Tibial artery (tissue), 4 donors: ENCODE measurements around the gene ANGPTL2.

ENCODE experiments used
- DNase-seq, 2 donors: peaks; one replicate each; pipeline ENCODE4 v3.0.0-alpha.2; 2019
- H3K27ac ChIP-seq, 2 donors: fragments of 200-600 bp; sonication (generic) in 1 of 2; 1 replicate in 1 of 2; 2 replicates in 1 of 2; pipeline ENCODE4 v1.5.1; 2018 to 2019; ENCODE audit warnings: mild to moderate bottlenecking in 1 of 2
- H3K27me3 ChIP-seq, 2 donors: fragments of 200-600 bp; sonication (generic) in 1 of 2; one replicate each; pipeline versions ENCODE4 v1.5.1 to v1.6.0; 2016 to 2019
- H3K36me3 ChIP-seq, 3 donors: fragments of 200-600 bp; sonication (generic) in 2 of 3; one replicate each; pipeline ENCODE4 v1.5.1; 2016 to 2019; ENCODE audit warnings: mild to moderate bottlenecking in 2 of 3
- H3K4me1 ChIP-seq, 4 donors: fragments of 200-600 bp; sonication (generic) in 2 of 4; 1 replicate in 3 of 4; 2 replicates in 1 of 4; pipeline ENCODE4 v1.5.1; 2016 to 2019
- H3K4me3 ChIP-seq, 2 donors: fragments of 200-600 bp; sonication (generic) in 1 of 2; 1 replicate in 1 of 2; 2 replicates in 1 of 2; pipeline ENCODE4 v1.5.1; 2018 to 2019; ENCODE audit warnings: mild to moderate bottlenecking in 2 of 2
- H3K9me3 ChIP-seq, 3 donors: fragments of 200-600 bp; sonication (generic) in 1 of 3; one replicate each; pipeline ENCODE4 v1.5.1; 2016 to 2019
- CTCF ChIP-seq, 2 experiments: fragments of 200-600 bp in 1 of 2; fragments of 450-650 bp in 1 of 2; IDR thresholded peaks; one replicate each; pipeline ENCODE4 v1.5.1; 2017 to 2019; ENCODE audit warnings: antibody characterized with exemption in 2 of 2, mild to moderate bottlenecking in 1 of 2, moderate library complexity in 1 of 2
- intact Hi-C: fragments of 100-400 bp; cut with DNase I; formaldehyde crosslinking; loops from one replicate; pipeline ENCODE4 v1.15.0; 2023; ENCODE audit warnings: low total_unique reads

Gene ANGPTL2

GRCh38 chr9:127104581-127105311, 17.7 kb downstream of the ANGPTL2 start:
- Histone ChIP-seq H3K36me3 (peaks cover 0 to 27% (median 13%) of the 10 kb centered on the region in 3 donors), H3K27me3 (no peaks in the 10 kb centered on the region), H3K4me3 (no peak overlapping the region), H3K9me3 (no peaks in the 10 kb centered on the region), H3K27ac (no peak overlapping the region), H3K4me1 (peaks cover 0 to 13% (median 4%) of the 10 kb centered on the region in 4 donors)
- no peak for DNase-seq
- intact Hi-C loops, result no loop called here
- no peak for TF ChIP-seq CTCF (IDR thresholded peaks at IDR 0.05)

GRCh38 chr9:127102788-127103187, 19.6 kb downstream of the ANGPTL2 start:
- DNase-seq, result no peak
- H3K4me1 ChIP-seq, result peaks cover 0 to 15% (median 4%) of the 10 kb centered on the region in 4 donors
- intact Hi-C loops, result no loop called here
- peaks cover 0 to 19% (median 11%) of the 10 kb centered on the region in 3 donors for H3K36me3 ChIP-seq
- no peak overlapping the region for H3K4me3 ChIP-seq
- no peak overlapping the region for H3K27ac ChIP-seq
- TF ChIP-seq CTCF (IDR thresholded peaks at IDR 0.05), result no peak
- no peaks in the 10 kb centered on the region for H3K27me3 ChIP-seq
- H3K9me3 ChIP-seq, result no peaks in the 10 kb centered on the region

- no peak for TF ChIP-seq CTCF (IDR thresholded peaks at IDR 0.05)
- H3K4me3 ChIP-seq, result no peak overlapping the region
- no peak overlapping the region for H3K27ac ChIP-seq
- H3K9me3 ChIP-seq, result no peaks in the 10 kb centered on the region
- H3K4me1 ChIP-seq, result peaks cover 0 to 9% (median under 1%) of the 10 kb centered on the region in 4 donors
- DNase-seq, result no peak
- H3K36me3 ChIP-seq, result peaks cover 0 to 15% (median 9%) of the 10 kb centered on the region in 3 donors
- intact Hi-C loops, result no loop called here
- H3K27me3 ChIP-seq, result no peaks in the 10 kb centered on the region
These were observed 20.3 kb downstream of the ANGPTL2 start for GRCh38 chr9:127102176-127102575.

- no peaks in the 10 kb centered on the region for H3K27me3 ChIP-seq
- peaks cover 0 to 9% (median 0%) of the 10 kb centered on the region in 4 donors for H3K4me1 ChIP-seq
- H3K4me3 ChIP-seq, result no peak overlapping the region
- intact Hi-C loops, result no loop called here
- H3K36me3 ChIP-seq, result peaks cover 0 to 11% (median 11%) of the 10 kb centered on the region in 3 donors
- H3K27ac ChIP-seq, result no peak overlapping the region
- TF ChIP-seq CTCF (IDR thresholded peaks at IDR 0.05), result no peak
- no peak for DNase-seq
- H3K9me3 ChIP-seq, result no peaks in the 10 kb centered on the region
These were observed 22.8 kb downstream of the ANGPTL2 start for GRCh38 chr9:127099664-127100063.

- DNase-seq, result no peak
- no peaks in the 10 kb centered on the region for H3K9me3 ChIP-seq
- H3K4me1 ChIP-seq, result peaks cover 0 to 9% (median 0%) of the 10 kb centered on the region in 4 donors
- H3K27me3 ChIP-seq, result no peaks in the 10 kb centered on the region
- H3K36me3 ChIP-seq, result peaks cover 0 to 11% (median 9%) of the 10 kb centered on the region in 3 donors
- no peak overlapping the region for H3K4me3 ChIP-seq
- intact Hi-C loops, result no loop called here
- H3K27ac ChIP-seq, result no peak overlapping the region
- TF ChIP-seq CTCF (IDR thresholded peaks at IDR 0.05), result no peak
These were observed 23.4 kb downstream of the ANGPTL2 start for GRCh38 chr9:127098916-127099553.
